HG03108 (cell line): Measurements from ENCODE around the gene ATG4D.
"Not testable (repeated sequence)": the region's sequence is repeated elsewhere in the genome, so short reads cannot be mapped to it uniquely, and the experiment has no call there.

Experiments
- ATAC-seq: cut with Tn5 transposase; IDR thresholded peaks from one replicate; pipeline ENCODE4 v1.9.1; 2021; ENCODE audit warnings: moderate library complexity; ENCODE audit not compliant: unreplicated experiment

Gene ATG4D

DNA sequence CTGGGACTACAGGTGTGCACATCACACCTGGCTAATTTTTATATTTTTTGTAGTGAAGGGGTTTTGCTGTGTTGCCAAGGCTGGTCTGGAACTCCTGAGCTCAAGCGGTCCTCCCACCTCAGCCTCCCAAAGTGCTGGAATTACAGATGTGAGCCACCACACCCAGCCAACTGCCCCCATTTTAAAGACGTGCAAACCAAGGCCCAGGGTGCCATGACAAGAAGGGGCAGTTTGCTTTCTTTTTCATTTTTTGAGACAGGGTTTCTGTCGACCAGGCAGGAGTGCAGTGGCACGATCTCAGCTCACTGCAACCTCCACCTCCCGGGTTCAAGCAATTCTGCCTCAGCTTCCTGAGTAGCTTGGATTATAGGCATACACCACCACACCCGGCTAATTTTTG, 30.1 kb downstream of the ATG4D start:
- not testable (repeated sequence) for ATAC-seq

DNA sequence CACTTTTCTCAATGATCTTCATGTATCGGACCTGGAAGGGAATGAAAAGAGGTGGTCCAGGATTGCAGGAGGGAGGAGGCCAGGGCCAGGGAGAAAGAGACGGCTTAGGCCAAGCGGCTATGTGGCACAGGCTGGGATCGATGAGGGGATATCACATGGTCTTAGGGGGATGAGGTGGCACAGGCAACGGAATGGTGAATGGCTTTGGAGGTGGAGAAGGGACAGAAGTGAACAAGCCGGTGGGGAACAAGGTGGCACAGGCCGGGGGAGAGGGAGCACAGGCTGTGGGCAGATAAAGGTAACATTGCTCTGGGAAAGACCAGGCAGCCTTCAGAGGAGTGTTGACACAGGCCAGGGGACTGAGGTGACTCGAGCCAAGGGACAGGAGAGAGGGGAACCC, 30.8 kb downstream of the ATG4D start:
- no peak for ATAC-seq

DNA sequence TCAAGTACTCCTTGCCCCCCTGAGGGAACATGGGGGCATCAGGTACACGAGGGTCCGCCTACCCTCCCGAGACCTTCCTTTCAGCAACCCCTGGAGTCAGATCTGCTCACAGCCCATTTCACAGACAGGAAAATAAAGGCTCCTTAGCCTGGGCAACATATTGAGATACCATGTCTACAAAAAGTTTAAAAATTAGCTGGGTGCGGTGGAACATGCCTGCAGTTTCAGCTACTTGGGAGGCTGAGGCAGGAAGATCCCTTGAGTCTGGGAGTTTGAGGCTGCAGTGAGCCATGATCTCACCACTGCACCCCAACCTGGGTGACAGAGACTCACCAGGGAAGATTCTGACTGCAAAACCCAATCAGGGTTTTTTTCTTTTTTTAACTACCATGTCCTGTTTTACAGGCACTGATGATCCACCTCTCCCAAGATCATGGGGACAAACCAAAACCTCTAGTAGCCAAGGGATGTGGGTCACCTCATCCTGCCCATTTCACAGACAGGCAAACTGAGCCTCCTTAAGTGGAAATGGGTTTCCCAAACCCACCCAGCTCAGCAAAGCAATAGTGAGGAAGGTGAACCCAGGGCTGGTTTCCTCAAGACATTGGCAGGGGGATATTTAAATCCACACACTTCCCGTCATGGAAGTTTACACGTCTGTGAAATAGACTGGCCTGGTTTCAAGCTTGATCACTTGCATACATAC, 31.5 kb downstream of the ATG4D start:
- ATAC-seq: no peak

DNA sequence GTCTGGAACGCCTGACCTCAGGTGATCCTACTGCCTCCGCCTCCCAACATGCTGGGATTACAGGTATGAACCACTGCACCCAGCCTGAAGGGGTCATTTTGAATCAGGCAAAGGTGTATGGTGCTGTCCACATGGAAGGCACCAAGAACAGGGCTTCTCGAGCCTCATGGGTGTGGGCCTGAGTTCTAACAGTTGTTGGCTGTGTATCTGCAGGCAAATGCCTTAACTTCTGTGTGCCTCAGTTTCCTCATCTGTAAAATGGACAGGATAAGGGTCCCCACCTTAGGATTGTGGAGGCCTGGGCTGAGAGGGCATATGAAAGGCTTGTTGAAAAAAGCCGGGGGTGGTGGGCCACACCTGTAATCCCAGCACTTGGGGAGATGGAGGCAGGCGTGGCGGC, 34.2 kb downstream of the ATG4D start:
- ATAC-seq: no peak

DNA sequence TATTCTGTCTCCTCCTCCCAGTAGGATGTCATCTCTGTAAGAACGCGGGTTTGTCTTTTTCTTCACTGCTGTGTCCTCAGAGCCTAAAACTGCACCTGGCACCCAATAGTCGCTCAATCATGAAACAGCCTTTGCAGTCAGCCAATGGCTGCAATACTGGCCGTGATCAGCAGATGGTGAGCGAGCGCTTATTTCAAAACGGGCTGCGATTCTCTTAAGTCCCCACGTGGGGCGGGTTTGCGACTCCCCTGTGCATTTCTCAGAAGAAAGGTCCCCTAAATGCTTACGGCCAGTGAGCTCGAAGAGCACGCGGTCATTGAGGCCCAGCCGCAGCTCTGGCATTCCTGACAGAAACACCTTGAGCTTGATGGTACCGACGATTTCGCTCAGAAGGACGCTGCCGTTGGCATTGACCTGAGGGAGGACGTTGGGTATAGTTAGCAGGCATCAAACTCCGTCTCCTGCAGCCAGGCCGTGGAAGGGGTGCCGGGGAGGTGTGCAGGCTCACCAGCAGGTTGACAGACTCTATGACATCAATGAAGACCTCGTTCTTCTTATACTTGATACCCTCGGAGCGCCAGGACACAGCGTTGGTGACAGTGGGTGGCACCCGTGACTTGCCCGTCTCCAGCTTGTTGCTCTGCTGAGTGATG, 37.4 kb downstream of the ATG4D start:
- ATAC-seq: no peak

DNA sequence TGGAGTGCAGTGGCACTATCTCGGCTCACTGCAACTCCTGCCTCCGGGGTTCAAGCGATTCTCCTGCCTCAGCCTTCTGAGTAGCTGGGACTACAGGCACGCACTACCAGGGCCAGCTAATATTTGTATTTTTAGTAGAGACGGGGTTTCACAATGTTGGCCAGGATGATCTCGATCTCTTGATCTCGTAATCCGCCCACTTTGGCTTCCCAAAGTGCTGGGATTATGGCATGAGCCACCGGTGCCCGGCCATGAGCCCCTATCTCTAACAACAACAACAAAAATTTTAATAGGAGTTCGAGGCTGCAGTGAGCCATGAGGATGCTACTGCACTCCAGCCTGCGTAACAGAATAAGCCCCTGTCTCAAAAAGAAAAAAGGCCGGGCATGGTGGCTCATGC, 38.4 kb downstream of the ATG4D start:
- ATAC-seq: no peak

DNA sequence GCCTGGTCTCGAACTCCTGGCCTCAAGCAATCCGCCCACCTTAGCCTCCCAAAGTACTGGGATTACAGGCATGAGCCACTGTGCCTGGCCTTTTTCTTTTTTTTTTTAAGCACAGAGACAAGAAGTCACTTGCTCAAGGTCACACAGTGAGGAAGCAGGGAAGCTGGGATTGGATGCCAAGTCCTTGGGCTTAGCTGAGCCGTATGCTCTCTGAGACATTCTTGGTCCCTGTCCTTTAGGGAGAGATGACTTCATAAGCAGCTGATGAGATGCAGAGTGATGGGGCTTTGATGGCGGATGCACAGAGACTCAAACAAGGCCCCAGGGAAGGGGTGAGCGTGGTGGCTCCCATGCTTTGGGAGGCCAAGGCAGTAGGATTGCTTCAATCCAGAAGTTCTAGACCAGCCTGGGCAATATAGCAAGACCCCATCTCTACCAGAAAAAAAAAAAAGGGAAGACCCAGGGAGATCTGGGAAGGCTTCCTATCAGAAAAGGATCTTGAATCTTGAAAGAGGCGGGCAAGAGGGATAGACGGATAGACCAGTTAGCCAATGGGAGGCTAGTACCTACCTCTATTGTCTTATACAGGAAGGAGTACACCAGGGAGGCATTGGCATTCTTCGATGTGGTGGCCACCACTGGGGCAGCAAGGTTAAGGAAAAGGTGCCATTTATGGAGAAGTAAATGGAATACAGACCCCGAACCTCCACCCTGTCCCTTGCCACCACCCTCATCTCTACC, 39.5 kb downstream of the ATG4D start:
- no peak for ATAC-seq

DNA sequence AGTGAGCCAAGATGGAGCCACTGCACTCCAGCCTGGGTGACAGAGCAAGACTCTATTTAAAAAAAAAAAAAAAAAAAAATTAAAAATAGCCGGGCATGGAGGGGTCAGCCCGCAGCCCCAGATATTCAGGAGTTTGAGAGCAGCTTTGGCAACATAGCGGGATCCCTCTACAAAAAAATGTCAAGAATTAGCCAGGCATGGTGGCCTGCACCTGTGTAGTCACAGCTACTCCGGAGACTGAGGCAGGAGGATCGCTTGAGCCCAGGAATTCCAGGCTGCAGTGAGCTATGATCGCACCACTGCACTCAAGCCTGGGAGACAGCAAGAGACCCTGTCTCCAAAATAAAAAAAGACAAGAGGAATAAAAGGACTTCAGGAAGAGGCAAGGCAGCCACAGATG, 42.7 kb downstream of the ATG4D start:
- ATAC-seq: no peak

DNA sequence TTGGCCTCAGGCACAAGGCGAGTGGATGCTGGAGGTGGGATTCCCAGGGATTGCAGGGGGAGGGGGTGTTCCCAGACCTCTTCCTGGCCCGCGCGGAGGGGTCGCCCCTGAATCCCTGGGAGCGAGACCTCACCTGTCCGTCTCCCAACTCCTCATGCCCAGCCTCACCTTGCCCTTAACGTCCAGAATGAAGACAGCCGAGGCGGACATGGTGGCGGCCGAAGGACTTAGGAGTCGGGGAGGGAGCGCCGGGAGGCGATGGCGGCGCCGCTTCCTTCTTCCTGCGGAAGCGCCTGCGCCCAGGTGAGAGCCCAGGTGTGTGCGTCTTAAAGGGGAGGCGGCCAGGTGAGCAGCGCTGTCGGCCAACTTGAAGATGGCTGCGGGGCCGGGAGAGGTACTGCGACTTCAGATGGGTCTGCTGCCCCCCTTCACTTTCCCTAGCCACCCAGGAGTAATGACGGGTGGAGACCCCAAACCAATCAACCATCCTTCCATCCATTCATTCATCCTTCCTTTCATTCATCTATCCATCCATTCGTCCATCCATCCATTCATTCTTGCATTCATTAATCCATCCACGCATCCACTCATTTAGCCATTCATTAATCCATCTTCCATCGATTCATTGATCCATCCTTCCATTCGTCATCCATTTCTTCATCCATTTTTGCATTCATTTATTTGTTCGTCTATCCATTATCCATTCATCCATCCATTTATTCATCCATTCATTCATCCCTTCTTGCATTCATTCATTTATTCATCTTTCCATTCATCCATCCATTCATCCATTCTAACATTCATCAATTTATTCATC, 43.5 kb downstream of the ATG4D start, which contains the start of gene AP1M2:
AP1M2 (minus strand) TSS at position 291 of the 817 bp plus-strand sequence; CDS start at position 210, 81 bp downstream.
- ATAC-seq: no peak

DNA sequence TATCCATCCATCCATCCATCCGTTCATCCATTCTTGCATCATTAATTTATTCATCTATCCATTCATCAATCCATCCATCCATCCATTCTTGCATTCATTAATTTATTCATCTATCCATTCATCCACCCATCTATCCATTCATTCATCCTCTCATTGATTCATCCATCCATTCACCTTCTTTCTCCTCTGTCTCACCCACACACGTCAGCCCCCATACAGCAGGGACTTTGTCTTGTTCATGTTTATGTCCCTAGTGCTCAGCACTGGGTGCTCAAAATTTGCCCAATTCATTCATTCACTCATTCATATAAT, 44.1 kb downstream of the ATG4D start:
- no peak for ATAC-seq

DNA sequence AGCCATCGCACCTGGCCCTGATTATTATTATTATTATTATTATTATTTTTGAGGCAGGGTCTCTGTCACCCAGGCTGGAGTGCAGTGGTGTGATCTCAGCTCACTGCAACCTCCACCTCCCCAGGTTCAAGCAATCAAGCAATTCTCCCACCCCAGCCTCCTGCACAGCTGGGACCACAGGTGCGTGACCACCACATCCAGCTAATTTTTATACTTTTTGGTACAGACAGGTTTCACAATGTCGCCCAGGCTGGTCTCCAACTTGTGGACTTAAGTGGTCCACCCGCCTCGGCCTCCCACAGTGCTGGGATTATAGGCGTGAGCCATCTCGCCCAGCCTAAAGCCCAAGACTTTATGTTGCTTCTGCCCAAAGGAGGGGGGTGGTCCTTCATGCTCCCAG, 49.4 kb downstream of the ATG4D start:
- no peak for ATAC-seq

DNA sequence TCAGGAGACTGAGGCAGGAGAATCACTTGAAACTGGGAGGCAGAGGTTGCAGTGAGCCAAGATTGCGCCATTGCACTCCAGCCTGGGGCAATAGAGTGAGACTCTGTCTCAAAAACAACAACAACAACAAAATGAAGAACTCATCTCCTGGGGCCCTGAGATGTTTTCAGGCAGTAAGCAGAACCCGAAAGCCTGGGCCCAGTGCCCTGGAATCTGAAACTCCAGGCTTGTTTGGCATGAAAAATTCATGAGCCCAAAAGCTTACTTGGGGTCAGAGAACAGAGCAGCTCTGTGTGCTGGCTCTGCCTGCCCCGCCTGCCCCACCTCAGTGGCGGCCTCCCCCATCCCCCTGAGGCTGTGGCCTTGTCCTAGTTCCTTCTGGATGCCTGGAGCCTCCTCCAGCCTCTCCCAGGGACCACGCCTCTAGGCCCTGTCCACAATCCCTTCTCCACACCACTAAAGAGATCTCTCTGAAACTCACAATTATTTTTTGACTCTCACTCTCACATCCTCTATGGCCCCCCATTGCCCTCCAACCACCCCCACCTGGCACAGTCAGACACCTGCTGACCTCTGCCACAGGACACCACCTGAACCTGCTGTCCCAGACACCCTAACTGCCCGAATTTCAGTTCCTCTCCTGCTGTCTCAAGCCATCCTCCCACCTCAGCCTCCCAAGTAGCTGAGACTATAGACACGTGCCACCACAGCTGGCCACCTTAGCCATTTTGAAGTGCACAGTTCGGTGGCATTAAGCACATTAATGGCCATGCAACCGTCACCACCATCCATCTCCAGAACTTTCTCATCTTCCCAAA, 50.3 kb downstream of the ATG4D start:
- peak; percentile 64 for ATAC-seq

DNA sequence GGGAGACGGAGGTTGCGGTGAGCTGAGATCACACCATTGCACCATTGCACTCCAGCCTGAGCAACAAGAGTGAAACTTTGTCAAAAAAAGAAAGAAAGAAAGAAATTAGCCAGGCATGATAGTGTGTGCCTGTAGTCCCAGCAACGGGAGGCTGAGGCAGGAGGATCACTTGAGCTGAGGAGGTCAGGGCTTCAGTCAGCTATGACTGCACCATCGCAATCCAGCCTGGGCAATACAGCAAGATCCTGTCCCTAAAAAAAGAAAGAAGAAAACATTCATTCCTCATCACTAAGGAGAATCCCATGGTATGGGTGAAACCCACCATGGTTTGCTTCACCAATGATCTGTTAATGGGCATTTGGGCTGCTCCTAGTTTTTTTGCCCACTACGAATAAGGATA, 56.4 kb downstream of the ATG4D start:
- ATAC-seq: no peak

DNA sequence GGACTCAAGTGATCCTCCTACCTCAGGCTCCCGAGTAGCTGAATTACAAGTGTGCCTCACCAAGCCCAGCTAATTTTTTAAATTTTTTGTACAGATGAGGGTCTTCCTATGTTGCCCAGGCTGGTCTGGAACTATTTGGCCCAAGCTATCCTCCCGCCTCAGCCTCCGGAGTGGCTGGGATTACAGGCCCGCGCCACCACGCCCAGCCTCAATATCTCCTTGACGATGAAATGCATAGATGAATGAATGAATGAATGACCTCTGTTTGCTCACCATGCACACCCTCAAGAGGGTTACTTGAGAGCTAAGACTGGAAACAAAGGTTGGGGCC, 58.3 kb downstream of the ATG4D start:
- no peak for ATAC-seq

DNA sequence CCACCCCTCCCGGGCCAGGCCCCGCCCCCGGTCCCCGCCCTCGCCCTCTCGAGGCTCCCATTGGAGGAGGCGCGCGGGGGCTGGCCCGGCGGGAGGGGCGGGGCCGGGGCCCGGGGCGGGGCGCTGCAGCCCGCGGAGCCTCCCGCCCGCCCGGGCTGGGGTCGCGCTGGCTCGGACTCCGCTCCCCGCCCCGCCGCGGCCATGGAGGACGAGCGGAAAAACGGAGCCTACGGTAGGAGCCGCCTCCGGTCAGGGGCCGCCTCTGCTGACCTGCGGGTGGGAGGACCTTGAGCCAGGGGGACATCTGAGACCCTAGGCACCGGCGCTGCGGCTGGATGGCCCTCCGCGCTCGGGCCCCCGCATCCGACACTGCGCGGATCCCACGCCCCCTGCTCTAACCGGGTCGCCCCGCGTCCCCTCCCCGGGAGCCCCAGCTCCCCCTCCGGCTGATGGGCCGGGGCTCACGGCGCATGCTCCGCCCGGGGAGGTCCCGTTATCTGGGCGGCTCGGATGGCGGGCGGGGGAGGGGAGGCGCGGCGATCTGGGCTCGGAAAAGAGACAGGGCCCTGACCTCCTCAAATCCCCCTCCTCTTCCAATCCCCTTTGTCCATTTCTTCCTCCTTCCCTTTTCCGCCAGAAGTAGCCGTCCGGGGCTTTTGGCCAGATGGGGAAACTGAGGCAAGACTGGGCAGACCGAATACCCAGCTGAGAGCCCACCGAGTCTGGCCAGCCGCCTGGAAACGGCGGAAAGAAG, 58.8 kb downstream of the ATG4D start:
- peak; percentile 39 for ATAC-seq
